ENCODE data around the gene RRP15. TPM values are rescaled to one million over a fixed set of nuclear protein-coding genes. Genes with fewer than 3 reads are reported as not detected.

The RRP15 gene
- total and polyA plus RNA-seq, 8 donors: 13.8 to 31.7 (median 26.7) TPM

- Histone ChIP-seq H3K9me3 (no peaks in the 10 kb centered on the region), H3K27ac (peak overlapping the region in 1 of 2 donors; percentile 17), H3K36me3 (no peaks in the 10 kb centered on the region), H3K4me3 (no peak overlapping the region), H3K27me3 (peaks cover 0 to 5% of the 10 kb centered on the region in 2 donors), H3K4me1 (peaks cover 7 to 22% of the 10 kb centered on the region in 2 donors)
- no peak for TF ChIP-seq CTCF (IDR thresholded peaks at IDR 0.05)
- peak; percentile 43 for ATAC-seq
- no peak for DNase-seq
- intact Hi-C loops (cut with DNase I): no loop called here
Observed at GRCh38 chr1:218377143-218377660, 92.1 kb downstream of the RRP15 start.

- H3K4me3 ChIP-seq: no peak overlapping the region
Observed at GRCh38 chr1:218380125-218380977, 95.3 kb downstream of the RRP15 start.

GRCh38 chr1:218382261-218382660, 97.2 kb downstream of the RRP15 start:
- no peaks in the 10 kb centered on the region for H3K9me3 ChIP-seq
- no peak for ATAC-seq
- DNase-seq: no peak
- H3K27me3 ChIP-seq: peaks cover 0 to 5% of the 10 kb centered on the region in 2 donors
- no peaks in the 10 kb centered on the region for H3K36me3 ChIP-seq
- intact Hi-C loops (cut with DNase I): no loop called here
- no peak overlapping the region for H3K27ac ChIP-seq
- no peak overlapping the region for H3K4me3 ChIP-seq
- peaks cover 0 to 5% of the 10 kb centered on the region in 2 donors for H3K4me1 ChIP-seq
- TF ChIP-seq CTCF (IDR thresholded peaks at IDR 0.05): no peak

More at GRCh38 chr1:218380125-218380977, 95.3 kb downstream of the RRP15 start:
- ATAC-seq (peak; percentile 89), DNase-seq (peak in 1 of 4 donors; percentile 54)
- no peak for TF ChIP-seq CTCF (IDR thresholded peaks at IDR 0.05)
- intact Hi-C loops (cut with DNase I): no loop called here
- Histone ChIP-seq H3K27ac (peak overlapping the region in 1 of 2 donors; percentile 33), H3K36me3 (no peaks in the 10 kb centered on the region), H3K9me3 (no peaks in the 10 kb centered on the region), H3K27me3 (peaks cover 0 to 5% of the 10 kb centered on the region in 2 donors), H3K4me1 (peaks cover 0 to 12% of the 10 kb centered on the region in 2 donors)

- DNase-seq (no peak), ATAC-seq (no peak)
- H3K4me3 ChIP-seq: no peak overlapping the region
- intact Hi-C loops (cut with DNase I): no loop called here
- no peaks in the 10 kb centered on the region for H3K4me1 ChIP-seq
- no peak overlapping the region for H3K27ac ChIP-seq
- no peaks in the 10 kb centered on the region for H3K36me3 ChIP-seq
- no peak for TF ChIP-seq CTCF (IDR thresholded peaks at IDR 0.05)
- H3K27me3 ChIP-seq: peaks cover 0 to 5% of the 10 kb centered on the region in 2 donors
- H3K9me3 ChIP-seq: no peaks in the 10 kb centered on the region
Observed at GRCh38 chr1:218383051-218383450, 98.0 kb downstream of the RRP15 start.

- no peaks in the 10 kb centered on the region for H3K4me1 ChIP-seq
- no peak overlapping the region for H3K27ac ChIP-seq
- no peak for ATAC-seq
- TF ChIP-seq CTCF (IDR thresholded peaks at IDR 0.05): no peak
- H3K9me3 ChIP-seq: no peaks in the 10 kb centered on the region
- no peak overlapping the region for H3K4me3 ChIP-seq
- intact Hi-C loops (cut with DNase I): no loop called here
- DNase-seq: no peak
- peaks cover 0 to 1% of the 10 kb centered on the region in 2 donors for H3K27me3 ChIP-seq
- H3K36me3 ChIP-seq: no peaks in the 10 kb centered on the region
Observed at GRCh38 chr1:218383681-218384080, 98.6 kb downstream of the RRP15 start.
